HG03378 (cell line): ENCODE results near the gene TOR3A.
A peak's percentile ranks its signal among the peaks of the same experiment; 100 is the strongest.
"Not testable (repeated sequence)": the region's sequence is repeated elsewhere in the genome, so short reads cannot be mapped to it uniquely, and the experiment has no call there.

Experiments used
- ATAC-seq: cut with Tn5 transposase; IDR thresholded peaks from one replicate; pipeline ENCODE4 v1.9.1; 2021; ENCODE audit warnings: mild to moderate bottlenecking, moderate library complexity; ENCODE audit not compliant: unreplicated experiment

Gene TOR3A

DNA sequence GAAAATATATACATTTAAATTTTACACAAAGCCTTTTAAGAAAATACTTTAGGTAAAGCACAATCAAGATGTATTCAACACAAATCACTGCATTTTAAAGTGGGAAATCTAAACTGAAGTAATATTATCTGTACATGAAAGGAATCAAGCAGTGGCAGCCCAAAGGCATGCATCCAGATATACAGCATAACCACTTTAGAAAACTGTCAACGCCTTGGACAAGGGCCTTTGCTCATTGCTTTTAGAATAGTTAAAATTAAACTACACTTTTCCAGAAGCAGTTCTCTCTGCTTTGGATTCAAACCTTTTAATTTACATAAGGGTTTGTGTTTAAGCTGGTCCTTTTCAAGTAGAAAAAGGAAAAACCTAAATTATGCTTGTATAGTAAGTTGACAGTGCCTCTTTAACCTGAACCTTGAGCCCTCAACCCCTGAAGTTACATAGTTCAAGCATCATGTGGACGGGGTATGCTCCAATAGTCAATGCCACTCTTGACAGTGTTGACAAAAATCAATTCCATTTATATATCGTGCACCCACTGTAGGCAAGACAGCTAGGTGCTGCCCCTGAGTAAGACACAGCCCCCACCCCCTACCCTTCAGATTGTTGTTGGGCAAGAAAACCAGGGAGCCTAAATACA, 22.9 kb downstream of the TOR3A start:
- ATAC-seq: no peak

DNA sequence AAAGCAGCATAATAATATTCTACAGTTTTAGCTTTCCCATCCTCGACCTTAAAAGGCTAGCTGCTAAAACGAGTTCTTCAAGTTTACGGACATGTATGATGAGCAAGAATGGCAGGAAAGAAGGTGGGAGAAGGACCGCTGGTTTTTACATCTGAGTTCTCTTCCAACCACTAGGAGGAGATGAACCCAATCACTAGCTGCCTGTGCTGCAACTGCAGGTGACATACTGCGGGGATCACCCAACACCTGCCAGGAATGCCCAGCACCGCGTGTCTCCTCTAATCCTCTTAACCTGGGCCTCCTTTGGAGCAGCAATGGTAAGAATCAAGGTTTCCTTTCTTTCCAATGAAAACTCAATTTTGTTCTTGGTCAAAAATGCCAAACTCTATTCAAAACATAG, 23.5 kb downstream of the TOR3A start:
- no peak for ATAC-seq

DNA sequence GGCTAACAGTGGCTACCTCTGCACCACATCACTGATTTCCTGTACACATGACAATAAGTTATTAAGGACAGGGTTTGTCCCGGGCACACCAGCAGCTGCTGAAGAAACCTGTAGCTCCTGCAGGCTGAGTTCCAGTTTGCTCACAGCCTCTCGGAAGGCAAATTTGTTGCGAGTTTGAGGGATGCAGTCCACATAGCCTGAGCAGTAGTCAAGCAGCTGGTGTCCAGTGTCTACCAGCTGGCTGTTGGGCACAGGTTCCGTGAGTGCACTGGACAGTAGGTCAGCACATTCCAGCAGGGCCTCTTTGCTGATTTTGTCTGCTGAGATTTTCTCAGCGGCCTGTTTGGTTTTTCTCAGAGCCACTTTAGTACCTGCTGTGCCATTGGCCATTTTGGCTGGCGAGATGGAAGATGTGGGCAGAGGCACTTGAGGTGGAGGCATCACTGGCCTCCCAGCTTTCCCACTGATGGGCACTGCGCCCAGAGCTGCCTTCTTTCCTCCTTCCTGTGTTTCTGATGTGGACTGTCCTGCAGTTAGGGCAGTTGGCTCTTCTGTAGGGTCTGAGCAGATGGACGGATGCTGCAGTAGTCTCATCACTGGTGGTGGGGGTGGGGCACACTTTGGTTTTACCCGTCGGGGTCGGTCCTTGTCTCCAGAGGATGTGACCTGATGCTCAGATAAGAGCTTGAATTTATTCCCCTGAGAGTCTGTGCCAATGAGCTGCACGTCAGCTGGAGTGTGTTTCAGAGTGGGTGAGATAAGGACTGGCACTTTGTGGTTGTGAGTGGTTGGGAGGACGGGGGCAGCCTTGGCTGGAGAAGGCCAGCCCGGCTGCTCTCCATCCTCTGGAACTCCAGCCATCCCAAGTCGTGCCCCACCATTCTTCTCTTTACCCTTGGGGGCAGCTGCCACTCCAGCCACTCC, 26.1 kb downstream of the TOR3A start:
- no peak for ATAC-seq

DNA sequence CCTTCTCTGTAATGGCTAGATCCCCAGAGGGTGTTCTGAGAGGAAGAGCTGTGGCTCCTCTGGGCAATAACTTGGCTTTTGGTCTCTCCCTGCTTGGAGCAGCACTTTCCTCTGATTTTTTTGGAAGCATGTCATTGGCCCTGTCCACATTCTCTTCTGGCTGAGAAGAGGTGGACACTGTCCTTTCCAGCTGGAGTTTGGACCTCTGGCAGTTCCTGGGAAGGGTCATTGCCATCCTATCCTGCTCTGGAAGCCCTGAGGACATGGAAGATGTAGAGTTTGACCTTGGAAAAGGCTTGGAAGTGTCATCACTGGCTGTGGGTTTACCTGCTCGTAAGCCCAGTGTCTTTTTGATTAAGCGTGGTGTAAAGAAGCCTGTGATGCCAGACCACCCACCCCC, 26.8 kb downstream of the TOR3A start:
- ATAC-seq: no peak

DNA sequence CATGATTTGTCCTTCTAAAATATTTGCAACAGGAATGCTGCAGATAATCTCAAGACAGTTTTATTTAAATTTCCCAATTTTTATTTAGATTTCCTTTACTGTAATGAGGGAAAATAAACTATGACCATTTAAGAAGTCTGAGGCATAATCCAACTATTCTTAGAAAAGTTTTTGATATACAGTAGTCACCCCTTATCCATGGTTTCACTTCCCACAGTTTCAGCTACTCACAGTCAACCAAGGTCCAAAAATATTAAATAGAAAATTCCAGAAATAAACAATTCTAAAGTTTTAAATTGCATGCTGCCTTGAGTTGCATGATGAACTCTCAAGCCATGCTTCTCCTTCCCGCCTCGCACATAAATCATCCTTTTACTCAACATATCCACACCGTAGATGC, 33.3 kb downstream of the TOR3A start:
- ATAC-seq: no peak

DNA sequence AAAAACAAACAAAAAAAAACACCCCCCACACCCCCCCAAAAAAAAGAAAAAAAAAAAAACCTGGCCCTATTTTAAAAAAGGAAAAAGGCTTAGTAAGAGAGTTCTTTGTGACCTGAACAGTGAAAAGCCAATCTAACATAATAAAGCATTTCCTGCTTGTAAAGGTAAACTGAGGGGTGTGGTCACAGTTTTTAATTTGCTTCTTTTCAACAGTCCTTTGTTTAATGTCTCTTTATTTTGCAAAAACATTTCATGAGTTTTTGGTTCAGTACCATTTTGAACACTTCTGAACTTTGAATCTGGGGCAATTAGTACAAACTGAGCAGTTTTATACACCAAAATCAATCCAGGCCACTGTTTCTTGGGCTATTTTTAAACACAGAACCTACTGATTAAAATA, 37.6 kb downstream of the TOR3A start:
- no peak for ATAC-seq

DNA sequence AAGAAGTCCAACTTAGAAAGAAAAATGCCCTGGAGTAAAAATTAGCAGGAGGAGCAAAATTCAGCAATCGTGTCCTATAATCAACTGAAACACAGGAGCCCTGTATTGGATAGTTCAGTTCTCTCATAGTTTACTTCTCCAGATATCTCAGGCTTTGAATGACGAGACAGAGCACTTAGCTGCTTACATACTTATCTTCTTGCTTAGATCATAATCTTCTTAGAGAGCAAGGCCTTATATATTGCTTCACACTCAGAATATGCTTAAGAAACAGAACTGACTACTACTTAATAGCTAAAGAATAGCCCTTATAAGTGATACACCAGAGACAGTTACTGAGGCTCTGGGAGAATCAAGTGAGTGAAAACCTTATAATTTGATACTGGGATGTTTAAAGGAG, 38.9 kb downstream of the TOR3A start:
- no peak for ATAC-seq

DNA sequence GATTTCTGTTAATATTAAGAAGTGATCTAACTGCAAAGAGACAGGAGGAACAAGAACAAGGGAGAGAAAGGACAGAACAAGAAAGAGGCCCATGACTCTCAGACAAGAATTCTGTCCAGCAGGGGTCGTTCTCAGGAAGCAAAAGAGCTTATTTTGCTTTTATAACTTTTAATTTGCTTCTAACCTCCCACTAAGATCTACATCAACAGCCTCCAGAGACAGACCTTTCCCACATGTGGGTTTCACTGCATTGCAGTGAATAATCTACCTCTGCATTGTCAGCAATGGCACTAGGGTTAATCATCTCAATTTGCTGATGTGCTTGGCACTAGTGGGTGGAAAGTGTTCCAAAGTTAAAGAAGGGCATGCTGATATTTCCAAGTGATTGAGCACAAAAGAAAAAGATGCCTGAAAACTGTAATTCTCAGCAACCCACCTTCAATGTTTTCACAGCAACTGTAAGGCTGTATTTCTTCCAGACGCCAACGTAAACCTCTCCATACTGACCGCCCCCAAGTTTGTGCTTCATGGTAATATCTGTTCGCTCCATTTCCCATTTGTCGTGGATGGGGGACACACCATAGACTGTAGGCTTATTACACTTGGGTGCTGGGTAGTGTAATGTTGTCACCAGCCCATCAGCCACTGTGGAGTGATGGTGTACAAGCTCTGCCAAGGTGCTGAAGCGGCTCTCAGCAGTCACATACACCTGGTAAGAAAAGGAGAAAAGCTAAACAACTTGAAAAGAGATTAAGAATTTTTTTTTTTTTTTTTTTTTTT, 39.5 kb downstream of the TOR3A start:
- ATAC-seq: no peak

DNA sequence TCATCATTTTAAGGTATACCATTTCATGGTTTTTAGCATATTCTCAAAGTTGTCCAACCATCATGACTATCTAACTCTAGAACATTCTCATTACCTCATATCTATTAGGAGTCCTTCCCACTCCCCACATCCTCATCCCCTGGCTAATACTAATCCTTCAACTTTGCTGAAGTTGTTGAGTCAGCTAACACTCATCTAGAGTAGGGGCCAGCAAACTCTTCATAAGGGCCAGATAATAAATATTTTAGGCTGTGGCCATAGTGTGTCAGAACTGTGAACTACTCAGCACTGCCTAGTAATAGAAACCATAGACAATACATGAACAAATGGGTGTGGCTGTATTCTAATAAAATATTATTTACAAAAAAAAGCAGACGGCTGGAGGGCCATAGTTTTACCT, 43.0 kb downstream of the TOR3A start:
- ATAC-seq: no peak

DNA sequence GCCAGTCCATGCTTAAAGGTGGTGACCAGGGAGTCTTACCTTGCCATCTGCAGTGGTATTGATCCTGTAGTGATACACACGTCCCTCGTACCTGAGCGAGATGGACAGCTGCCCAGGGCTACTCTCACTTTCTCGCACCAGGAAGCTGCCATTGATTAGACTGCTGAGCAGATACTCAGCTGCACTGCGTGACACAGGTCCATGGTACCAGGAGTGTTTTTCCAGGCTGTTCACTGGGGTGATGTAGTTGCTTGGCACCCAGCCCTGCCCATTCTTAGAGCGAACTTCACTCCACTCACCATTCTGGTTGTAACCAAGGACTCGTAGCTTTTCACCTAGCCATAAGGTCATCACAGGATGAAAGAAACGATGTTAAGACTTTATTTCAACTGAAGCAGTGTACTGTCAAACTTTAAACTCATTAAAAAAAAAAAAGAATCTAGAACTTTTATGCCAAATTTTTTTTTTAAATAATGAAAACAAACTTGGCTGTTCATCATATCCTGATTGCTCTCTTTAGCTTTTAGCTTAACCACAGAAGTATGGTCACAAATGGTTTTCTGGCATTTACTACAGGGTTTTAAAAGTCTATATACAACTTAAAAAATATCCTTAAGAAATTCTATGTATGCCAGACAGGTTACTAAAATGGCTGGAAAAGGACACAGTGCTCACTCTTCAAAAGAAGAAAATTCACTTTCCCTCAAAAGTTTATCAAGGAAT, 44.6 kb downstream of the TOR3A start:
- no peak for ATAC-seq

DNA sequence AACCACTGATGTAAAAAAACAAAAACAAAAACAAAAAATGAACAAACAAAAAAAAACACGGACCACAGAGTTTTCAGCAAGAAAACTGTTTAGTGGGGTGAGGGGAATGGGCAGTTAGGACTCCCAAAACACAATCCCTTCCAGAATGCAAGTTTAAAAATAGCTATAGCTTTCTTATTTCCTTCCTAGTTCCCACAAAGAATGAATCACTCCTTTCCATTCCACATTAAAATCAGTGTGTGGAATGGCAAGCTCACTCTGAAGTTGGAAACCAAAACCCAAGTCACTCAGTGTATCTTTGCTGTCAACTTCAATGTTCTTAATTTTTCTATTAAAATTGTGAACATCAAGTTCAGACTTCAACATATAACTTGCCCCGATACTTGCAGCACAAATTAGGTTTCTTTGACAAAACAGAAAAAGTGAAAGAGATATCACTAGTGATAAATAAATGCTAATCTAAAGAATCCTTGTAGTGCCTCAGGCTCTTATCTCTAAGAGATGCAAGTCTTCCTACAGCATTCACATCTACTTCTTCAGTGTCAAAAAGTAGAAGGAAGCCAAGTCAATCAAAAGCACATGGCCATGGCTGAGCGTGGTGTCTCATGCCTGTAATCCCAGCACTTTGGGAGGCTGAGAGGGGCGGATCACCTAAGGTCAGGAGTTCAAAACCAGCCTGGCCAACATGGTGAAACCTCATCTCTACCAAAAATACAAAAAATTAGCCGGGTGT, 45.5 kb downstream of the TOR3A start:
- no peak for ATAC-seq

DNA sequence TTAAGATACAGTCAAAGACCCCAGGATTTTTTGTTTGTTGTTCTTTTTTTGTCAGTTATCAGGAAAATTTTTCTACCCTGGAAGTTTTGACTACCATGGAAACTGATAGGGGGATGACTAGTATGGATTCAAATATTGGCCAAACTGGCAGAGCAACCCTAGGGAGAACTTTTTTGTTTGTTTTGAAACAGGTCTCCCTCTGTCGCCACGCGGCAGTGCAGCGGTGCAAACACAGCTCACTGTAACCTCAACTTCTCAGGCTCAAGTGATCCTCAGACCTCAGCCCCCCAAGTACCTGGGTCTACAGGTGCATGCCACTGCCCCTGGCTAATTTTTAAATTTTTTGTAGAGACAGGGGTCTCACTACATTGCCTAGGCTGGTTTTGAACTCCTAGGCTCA, 46.6 kb downstream of the TOR3A start:
- ATAC-seq: no peak

DNA sequence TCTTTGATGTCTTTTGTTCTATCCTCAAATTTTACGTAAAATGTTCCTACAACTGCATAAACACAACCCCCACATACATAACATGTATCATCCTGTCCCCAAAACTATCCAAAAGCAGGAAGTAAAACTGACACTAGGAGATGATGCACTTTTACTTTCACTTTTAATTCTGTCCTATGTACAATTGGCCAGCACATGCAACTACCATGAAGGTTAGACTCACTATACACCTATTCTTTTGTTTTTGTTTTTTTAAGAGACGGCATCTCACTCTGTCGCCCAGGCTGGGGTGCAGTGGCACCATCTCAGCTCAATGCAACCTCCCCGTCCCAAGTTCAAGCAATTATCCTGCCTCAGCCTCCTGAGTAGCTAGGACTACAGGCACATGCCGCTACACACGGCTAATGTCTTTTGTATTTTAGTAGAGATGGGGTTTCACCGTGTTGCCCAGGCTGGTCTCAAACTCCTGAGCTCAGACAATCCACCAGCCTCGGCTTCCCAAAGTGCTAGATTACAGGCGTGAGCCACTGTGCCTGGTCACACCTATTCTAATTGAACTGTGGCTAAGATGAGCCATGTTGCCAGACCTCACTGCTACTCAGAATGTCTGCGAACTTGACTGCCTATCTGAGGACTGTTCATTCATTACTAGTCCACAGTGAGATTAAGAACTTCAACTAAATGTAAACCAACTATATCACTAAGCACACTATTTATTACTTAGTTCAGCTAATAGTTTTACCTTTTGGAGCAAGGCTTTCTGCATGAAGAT, 48.0 kb downstream of the TOR3A start:
- ATAC-seq: peak; percentile 99

DNA sequence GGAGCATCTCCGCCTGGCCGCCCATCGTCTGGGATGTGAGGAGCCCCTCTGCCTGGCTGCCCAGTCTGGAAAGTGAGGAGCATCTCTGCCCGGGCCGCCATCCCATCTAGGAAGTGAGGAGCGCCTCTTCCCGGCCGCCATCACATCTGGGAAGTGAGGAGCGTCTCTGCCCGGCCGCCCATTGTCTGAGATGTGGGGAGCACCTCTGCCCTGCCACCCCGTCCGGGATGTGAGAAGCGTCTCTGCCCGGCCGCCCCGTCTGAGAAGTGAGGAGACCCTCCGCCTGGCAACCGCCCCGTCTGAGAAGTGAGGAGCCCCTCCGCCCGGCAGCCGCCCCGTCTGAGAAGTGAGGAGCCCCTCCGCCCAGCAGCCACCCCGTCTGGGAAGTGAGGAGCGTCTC, 53.3 kb downstream of the TOR3A start:
- not testable (repeated sequence) for ATAC-seq

DNA sequence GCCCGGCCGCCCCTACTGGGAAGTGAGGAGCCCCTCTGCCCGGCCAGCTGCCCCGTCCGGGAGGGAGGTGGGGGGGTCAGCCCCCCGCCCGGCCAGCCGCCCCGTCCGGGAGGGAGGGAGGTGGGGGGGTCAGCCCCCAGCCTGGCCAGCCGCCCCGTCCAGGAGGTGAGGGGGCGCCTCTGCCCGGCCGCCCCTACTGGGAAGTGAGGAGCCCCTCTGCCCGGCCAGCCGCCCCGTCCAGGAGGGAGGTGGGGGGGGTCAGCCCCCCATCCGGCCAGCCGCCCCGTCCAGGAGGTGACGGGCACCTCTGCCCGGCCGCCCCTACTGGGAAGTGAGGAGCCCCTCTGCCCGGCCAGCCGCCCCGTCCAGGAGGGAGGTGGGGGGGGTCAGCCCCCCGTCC, 53.8 kb downstream of the TOR3A start:
- not testable (repeated sequence) for ATAC-seq

DNA sequence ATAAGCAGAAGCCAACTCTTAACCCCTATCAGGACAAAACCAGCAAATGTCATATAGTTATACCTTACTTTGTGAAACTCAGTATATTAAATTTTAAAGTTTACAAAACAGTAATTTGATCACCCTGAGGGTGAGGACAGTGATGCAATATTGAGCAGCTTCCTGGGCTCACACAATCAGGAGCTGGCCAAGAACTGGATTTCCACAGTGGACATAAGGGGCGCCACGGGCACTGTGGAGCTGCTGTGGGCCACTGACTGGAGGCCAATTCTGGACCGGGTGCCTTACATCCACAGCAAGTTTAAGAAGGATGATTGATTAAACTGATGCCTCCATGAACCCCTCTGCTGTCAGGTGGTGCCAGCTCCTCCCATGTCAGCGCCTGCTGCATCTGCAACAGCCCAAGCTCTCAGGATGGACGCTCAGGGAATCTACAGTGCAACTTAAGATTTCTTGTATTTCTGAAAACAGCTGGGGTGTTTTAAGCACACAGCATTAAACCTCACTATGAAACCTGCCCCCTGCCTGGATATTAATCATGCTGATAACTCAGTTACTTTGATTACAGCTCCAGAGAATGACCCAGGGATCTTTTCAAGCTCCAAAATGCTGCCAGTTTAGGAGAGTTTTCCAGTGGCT, 55.9 kb downstream of the TOR3A start:
- ATAC-seq: no peak

DNA sequence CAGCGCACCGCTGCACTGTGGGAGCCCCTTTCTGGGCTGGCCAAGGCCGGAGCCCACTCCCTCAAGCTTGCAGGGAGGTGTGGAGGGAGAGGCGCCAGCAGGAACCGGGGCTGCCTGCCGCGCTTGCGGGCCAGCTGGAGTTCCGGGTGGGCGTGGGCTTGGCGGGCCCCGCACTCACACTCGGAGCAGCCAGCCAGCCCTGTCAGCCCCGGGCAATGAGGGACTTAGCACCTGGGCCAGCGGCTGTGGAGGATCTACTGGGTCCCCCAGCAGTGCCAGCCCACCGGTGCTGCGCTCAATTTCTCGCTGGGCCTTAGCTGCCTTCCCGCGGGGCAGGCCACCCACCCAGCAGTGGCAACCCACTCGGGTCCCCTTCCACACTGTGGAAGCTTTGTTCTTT, 56.9 kb downstream of the TOR3A start:
- ATAC-seq: not testable (repeated sequence)

DNA sequence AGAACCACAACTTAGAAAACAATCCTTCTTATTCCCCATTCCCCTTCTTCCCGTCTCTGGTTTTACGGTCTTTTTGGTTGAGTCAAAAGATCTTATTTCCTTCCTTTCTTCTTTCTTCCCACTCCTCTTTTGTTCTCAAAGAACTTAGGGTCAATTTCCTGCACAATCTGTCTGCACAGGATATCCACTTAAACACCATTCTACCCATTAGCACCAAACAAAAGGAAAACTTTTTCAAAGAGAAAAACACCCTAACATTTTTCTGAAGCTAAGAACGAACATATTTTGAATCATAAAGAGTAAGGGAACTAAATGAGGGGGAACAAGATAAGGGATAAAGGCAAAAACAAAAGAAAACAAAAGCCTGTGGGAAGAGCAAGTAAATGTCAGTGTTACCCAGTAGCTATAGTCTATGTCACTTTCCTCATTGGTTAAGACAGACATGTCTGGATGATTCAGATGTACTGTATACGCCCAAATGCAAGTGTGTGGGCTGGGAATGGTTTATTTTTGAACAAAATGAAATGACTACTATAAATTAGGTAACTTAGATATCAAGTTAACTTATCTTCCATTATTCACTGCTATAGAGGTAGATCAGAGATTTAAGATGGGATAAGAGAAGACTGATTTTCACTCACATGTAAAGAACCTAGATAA, 59.9 kb downstream of the TOR3A start:
- ATAC-seq: no peak

DNA sequence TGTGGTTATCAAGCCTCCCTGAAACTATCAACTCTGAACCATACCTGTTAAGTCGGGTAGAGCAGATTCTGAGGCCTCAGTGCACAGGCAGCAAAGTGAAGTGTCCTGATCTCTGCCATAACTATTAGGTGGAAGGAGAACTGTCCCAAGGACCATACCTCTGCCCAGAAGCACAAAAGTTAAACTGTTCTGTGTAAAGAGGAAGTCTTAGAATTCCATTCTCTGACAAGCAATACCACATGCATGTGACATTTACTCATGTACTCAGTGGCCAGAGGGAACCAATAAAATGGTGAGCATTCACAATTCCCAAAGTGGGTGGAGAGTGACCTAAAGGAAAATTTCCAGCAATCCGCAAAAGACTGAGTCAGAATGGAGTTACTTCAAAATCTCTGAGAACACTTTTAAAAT, 61.0 kb downstream of the TOR3A start:
- ATAC-seq: no peak
